ENCODE results near the gene KRTAP4-12. TPM values are rescaled to one million over a fixed set of nuclear protein-coding genes. Genes with fewer than 3 reads are reported as not detected.
"Not testable (repeated sequence)": the region's sequence is repeated elsewhere in the genome, so short reads cannot be mapped to it uniquely, and the experiment has no call there.

Gene KRTAP4-12
- total RNA-seq, 1 donor from 2014 or later = not detected

- H3K4me2 ChIP-seq (ENCODE audit: low read length) = no peak within 1 kb of the TSS
- Mint-ChIP-seq H3K27me3 (ENCODE audit: low read depth, unreplicated experiment) (peaks cover 5% of the 10 kb centered on the region), H3K4me1 (ENCODE audit: low read depth, unreplicated experiment) (no peaks in the 10 kb centered on the region), H3K9me3 (ENCODE audit: unreplicated experiment) (no peaks in the 10 kb centered on the region), H3K4me3 (ENCODE audit: unreplicated experiment) (no peak within 1 kb of the TSS), H3K36me3 (ENCODE audit: low read depth, unreplicated experiment) (no peaks in the 10 kb centered on the region), H3K27ac (ENCODE audit: unreplicated experiment) (no peak within 1 kb of the TSS)
- no peaks in the 10 kb centered on the region for H3K79me2 ChIP-seq (ENCODE audit: insufficient read depth, low read length)
- no peak for DNase-seq (ENCODE audit: low read depth)
- no peak within 1 kb of the TSS for H2AFZ ChIP-seq (ENCODE audit: low read depth, low read length)
- H3K4me1 ChIP-seq (ENCODE audit: insufficient read depth, low read length) = no peaks in the 10 kb centered on the region
- no peaks in the 10 kb centered on the region for H3K36me3 ChIP-seq (ENCODE audit: insufficient read depth, low read length)
- no peak within 1 kb of the TSS for H3K27ac ChIP-seq (ENCODE audit: low read depth, low read length)
- H3K9me3 ChIP-seq (ENCODE audit: insufficient read depth, low read depth, low read length) = no peaks in the 10 kb centered on the region
- no peak within 1 kb of the TSS for H3K4me3 ChIP-seq (ENCODE audit: insufficient read depth, low read depth, low read length)
- H4K20me1 ChIP-seq (ENCODE audit: insufficient read depth, low read length) = no peaks in the 10 kb centered on the region
- no peak for FAIRE-seq
- H3K27me3 ChIP-seq (ENCODE audit: insufficient read depth, low read length) = no peaks in the 10 kb centered on the region
- no peak within 1 kb of the TSS for H3K9ac ChIP-seq (ENCODE audit: low read length)
- TF ChIP-seq CTCF (IDR thresholded peaks at IDR 0.05; ENCODE audit: insufficient read depth, low read depth, low read length) (no peak), EZH2 (IDR thresholded peaks at IDR 0.05; ENCODE audit: insufficient read depth, low read length) (no peak)
These were observed 25.6 kb upstream of the KRTAP4-12 start, which contains the start of gene KRTAP4-5 for GRCh38 chr17:41149652-41149985. Gene KRTAP4-5 (minus strand): TSS chr17:41149825. CDS start chr17:41149767, 58 bp downstream.

GRCh38 chr17:41148971-41149651 is 25.1 kb upstream of the KRTAP4-12 start:
- not testable (repeated sequence) for H4K20me1 ChIP-seq (ENCODE audit: insufficient read depth, low read length); H3K4me1 Mint-ChIP-seq (ENCODE audit: low read depth, unreplicated experiment); H2AFZ ChIP-seq (ENCODE audit: low read depth, low read length); H3K4me3 ChIP-seq (ENCODE audit: insufficient read depth, low read depth, low read length); DNase-seq (ENCODE audit: low read depth); H3K36me3 Mint-ChIP-seq (ENCODE audit: low read depth, unreplicated experiment); H3K36me3 ChIP-seq (ENCODE audit: insufficient read depth, low read length); H3K9ac ChIP-seq (ENCODE audit: low read length); H3K27ac Mint-ChIP-seq (ENCODE audit: unreplicated experiment); H3K4me2 ChIP-seq (ENCODE audit: low read length); H3K79me2 ChIP-seq (ENCODE audit: insufficient read depth, low read length); H3K4me1 ChIP-seq (ENCODE audit: insufficient read depth, low read length); H3K27ac ChIP-seq (ENCODE audit: low read depth, low read length); H3K9me3 Mint-ChIP-seq (ENCODE audit: unreplicated experiment); FAIRE-seq; H3K27me3 Mint-ChIP-seq (ENCODE audit: low read depth, unreplicated experiment); H3K9me3 ChIP-seq (ENCODE audit: insufficient read depth, low read depth, low read length); H3K4me3 Mint-ChIP-seq (ENCODE audit: unreplicated experiment); H3K27me3 ChIP-seq (ENCODE audit: insufficient read depth, low read length)

- TF ChIP-seq CTCF (IDR thresholded peaks at IDR 0.05; ENCODE audit: insufficient read depth, low read depth, low read length) = no peak
- no peak for TF ChIP-seq EZH2 (IDR thresholded peaks at IDR 0.05; ENCODE audit: insufficient read depth, low read length)
- H3K4me3 ChIP-seq (ENCODE audit: insufficient read depth, low read depth, low read length) = no peak overlapping the region
- FAIRE-seq = no peak
- Mint-ChIP-seq H3K4me1 (ENCODE audit: low read depth, unreplicated experiment) (no peaks in the 10 kb centered on the region), H3K36me3 (ENCODE audit: low read depth, unreplicated experiment) (no peaks in the 10 kb centered on the region), H3K9me3 (ENCODE audit: unreplicated experiment) (peaks cover 7% of the 10 kb centered on the region), H3K27me3 (ENCODE audit: low read depth, unreplicated experiment) (peaks cover 3% of the 10 kb centered on the region), H3K4me3 (ENCODE audit: unreplicated experiment) (no peak overlapping the region), H3K27ac (ENCODE audit: unreplicated experiment) (no peak overlapping the region)
- no peaks in the 10 kb centered on the region for H3K9me3 ChIP-seq (ENCODE audit: insufficient read depth, low read depth, low read length)
- no peak overlapping the region for H3K27ac ChIP-seq (ENCODE audit: low read depth, low read length)
- H3K4me2 ChIP-seq (ENCODE audit: low read length) = no peak overlapping the region
- H3K4me1 ChIP-seq (ENCODE audit: insufficient read depth, low read length) = no peaks in the 10 kb centered on the region
- no peaks in the 10 kb centered on the region for H3K79me2 ChIP-seq (ENCODE audit: insufficient read depth, low read length)
- no peaks in the 10 kb centered on the region for H4K20me1 ChIP-seq (ENCODE audit: insufficient read depth, low read length)
- H3K36me3 ChIP-seq (ENCODE audit: insufficient read depth, low read length) = no peaks in the 10 kb centered on the region
- no peak for DNase-seq (ENCODE audit: low read depth)
- H3K27me3 ChIP-seq (ENCODE audit: insufficient read depth, low read length) = no peaks in the 10 kb centered on the region
- H3K9ac ChIP-seq (ENCODE audit: low read length) = no peak overlapping the region
- H2AFZ ChIP-seq (ENCODE audit: low read depth, low read length) = no peak overlapping the region
These were observed 23.7 kb upstream of the KRTAP4-12 start for GRCh38 chr17:41147531-41148204.

Measured in astrocyte (in vitro differentiated cells and primary cell).